Measurements from ENCODE around the gene MT2A. TPM values are rescaled to one million over a fixed set of nuclear protein-coding genes. Genes with fewer than 3 reads are reported as not detected.
"Not testable (repeated sequence)": the region's sequence is repeated elsewhere in the genome, so short reads cannot be mapped to it uniquely, and the experiment has no call there.

Gene MT2A
- total RNA-seq: 100 to 1,000 TPM in 3 of 8 experiments, 10 to 100 TPM in 2, 1 to 10 TPM in 3; 4.5 to 313 (median 43.5) TPM

DNA sequence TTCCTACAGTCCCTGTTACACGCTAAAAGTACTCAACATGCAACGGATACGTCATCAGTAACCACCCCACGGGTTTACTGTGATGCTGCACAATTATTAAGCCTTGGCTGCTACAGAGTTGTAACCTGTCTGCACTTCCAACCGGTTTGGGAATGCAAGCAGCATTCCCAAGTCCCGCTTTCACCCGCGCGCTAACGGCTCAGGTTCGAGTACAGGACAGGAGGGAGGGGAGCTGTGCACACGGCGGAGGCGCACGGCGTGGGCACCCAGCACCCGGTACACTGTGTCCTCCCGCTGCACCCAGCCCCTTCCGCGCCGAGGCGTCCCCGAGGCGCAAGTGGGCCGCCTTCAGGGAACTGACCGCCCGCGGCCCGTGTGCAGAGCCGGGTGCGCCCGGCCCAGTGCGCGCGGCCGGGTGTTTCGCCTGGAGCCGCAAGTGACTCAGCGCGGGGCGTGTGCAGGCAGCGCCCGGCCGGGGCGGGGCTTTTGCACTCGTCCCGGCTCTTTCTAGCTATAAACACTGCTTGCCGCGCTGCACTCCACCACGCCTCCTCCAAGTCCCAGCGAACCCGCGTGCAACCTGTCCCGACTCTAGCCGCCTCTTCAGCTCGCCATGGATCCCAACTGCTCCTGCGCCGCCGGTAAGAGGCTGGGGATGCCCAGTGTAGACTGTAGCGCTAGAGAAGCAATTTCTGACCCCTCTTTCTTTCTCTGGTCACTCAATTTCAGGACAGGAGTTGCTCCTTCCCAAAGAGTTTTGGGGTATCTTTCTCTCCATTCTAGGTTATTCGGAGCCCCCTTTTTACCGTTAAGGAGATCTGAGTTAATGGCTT is at the start of gene MT2A:
Gene MT2A, plus strand, starts transcription at position 542 of the 833 bp plus-strand sequence. Its CDS starts 72 bp downstream, at position 614.
- ATAC-seq (replicated peaks in 6 of 8): peak; percentile 52 to 98 (median 95)
- H3K4me3 ChIP-seq: peak within 1 kb of the TSS; percentile 20 to 37 (median 26)
- WGBS, 10 experiments: 0 to 77% (median 20%) methylated on average over 3 to 27 of the region's 62 CpGs; no CpG with 5 or more reads in 1 of the 10 experiments
- H3K4me1 ChIP-seq (replicated peaks in 1 of 2): peaks cover 11 to 16% of the 10 kb centered on the region in 2 donors
- H3K27ac ChIP-seq: no peak within 1 kb of the TSS
- in situ Hi-C loops (cut with MboI; ENCODE audit: low pct_unique_long_range_greater_than_20kb in 2 of 9, low sequenced_read_pairs in 9 of 9, unreplicated experiment in 9 of 9): no loop called here

DNA sequence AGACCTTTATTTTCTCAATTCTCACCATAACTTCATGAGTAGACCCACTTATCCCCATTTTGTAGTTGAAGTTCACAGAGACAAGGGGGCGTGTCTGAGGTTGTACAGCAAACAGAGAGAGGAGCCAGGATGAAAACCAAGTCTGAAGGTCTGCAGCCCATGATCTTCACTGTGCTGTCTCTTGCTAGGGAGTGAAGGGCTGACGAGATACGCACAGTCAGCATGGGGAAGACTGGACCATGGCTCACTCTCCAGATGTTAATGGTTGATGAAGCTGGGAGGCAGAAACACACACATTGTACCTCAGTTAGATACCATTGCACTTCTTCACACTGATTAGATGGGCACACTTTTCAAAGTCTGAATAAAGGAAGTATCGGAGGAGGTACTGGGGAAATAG is 49.3 kb upstream of the MT2A start:
- Histone ChIP-seq H3K4me3 (no peak overlapping the region), H3K4me1 (replicated peaks in 1 of 2) (no peaks in the 10 kb centered on the region), H3K27ac (no peak overlapping the region)
- in situ Hi-C loops (cut with MboI; ENCODE audit: low pct_unique_long_range_greater_than_20kb in 2 of 9, low sequenced_read_pairs in 9 of 9, unreplicated experiment in 9 of 9): no loop called here
- ATAC-seq (replicated peaks in 6 of 8): no peak
- WGBS, 10 experiments: 55 to 100% (median 80%) methylated on average over 1 to 4 of the region's 4 CpGs; no CpG with 5 or more reads in 1 of the 10 experiments

DNA sequence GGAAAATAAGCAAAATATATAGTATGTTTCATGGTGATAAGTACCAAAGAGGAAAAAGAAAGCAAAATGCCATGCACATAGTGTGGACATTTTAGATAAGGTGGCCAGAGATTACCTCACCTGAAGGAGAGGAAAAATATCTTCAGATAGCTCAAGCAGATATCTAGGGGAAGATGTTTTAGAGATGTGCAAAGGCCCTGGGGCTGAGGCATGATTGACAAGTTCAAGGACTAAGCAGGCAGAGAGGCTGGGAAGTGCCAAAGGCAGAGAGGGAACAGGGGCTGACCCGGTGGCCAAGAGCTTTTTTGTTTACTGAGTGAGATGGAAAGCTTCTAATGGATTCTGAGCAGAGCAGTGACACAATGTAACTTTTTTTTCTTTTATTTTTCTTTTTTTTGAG is 47.9 kb upstream of the MT2A start:
- Histone ChIP-seq H3K27ac (no peak overlapping the region), H3K4me1 (replicated peaks in 1 of 2) (no peaks in the 10 kb centered on the region), H3K4me3 (no peak overlapping the region)
- WGBS, 10 experiments: 20 to 100% (median 63%) methylated on average over 1 of the region's 1 CpG; no CpG with 5 or more reads in 6 of the 10 experiments
- ATAC-seq (replicated peaks in 6 of 8): no peak
- in situ Hi-C loops (cut with MboI; ENCODE audit: low pct_unique_long_range_greater_than_20kb in 2 of 9, low sequenced_read_pairs in 9 of 9, unreplicated experiment in 9 of 9): no loop called here

DNA sequence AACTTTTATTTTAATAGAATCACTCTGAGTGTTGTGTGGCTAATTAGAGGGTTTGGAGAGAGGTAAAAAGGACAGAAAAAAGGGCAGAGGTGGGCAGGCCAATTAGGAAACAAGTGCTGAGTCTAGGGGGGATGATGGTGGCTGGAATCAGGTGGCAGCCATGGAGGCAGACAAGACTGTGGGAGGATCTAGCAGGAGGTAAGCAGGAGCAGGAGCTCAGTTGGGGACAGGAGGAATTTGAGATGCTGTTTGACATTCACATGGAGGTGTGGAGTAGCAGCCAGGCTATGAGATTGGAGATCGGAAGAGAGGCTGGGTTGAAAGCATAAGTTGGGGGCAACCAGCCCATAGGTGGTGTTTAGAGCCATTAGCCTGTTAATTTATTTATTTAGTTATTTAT is 47.3 kb upstream of the MT2A start:
- no peak for ATAC-seq (replicated peaks in 6 of 8)
- 38 to 100% (median 80%) methylated on average over 1 of the region's 1 CpG; no CpG with 5 or more reads in 5 of the 10 experiments for WGBS, 10 experiments

DNA sequence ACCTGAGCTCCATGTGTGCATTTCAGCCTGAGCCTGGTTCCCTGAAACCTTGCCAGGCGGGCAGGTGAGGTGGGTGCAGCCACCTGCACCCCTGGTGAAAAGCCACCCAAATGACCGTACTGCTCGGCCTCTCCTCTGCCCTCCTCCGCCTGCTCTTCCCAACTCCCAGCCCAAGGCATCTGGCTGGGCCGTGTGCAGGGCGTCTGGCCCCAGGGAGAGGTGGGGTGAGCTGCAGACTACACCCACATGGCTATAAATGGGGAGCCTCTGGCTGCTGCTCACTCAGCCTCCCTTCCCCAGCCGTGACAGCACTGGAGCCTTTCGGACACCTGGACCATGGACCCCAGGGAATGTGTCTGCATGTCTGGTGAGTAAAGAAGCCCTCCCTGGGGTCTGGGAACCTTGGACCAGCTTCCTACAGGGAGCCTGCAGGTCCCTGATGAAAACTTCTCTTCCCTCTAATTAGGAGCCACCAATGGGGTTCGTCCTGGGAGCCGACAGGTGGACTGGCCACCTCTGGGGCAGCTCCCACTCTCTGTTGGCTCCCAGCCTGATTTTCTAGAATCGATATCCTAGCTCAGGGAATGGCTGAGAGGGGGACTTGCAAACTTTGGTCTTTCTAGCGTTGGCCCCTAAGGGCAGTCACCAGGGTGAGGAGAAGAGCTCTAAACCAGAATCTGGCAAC is 43.4 kb upstream of the MT2A start, which contains the start of gene MT4:
Gene MT4, plus strand, starts transcription at position 281 of the 685 bp plus-strand sequence. Its CDS starts 56 bp downstream, at position 337.
- in situ Hi-C loops (cut with MboI; ENCODE audit: low pct_unique_long_range_greater_than_20kb in 2 of 9, low sequenced_read_pairs in 9 of 9, unreplicated experiment in 9 of 9): no loop called here
- peak in 2 of 8 experiments; percentile 78 to 96 for ATAC-seq (replicated peaks in 6 of 8)

More for the DNA sequence above, 47.3 kb upstream of the MT2A start:
- Histone ChIP-seq H3K27ac (no peak overlapping the region), H3K4me1 (replicated peaks in 1 of 2) (no peaks in the 10 kb centered on the region), H3K4me3 (no peak overlapping the region)
- in situ Hi-C loops (cut with MboI; ENCODE audit: low pct_unique_long_range_greater_than_20kb in 2 of 9, low sequenced_read_pairs in 9 of 9, unreplicated experiment in 9 of 9): no loop called here

DNA sequence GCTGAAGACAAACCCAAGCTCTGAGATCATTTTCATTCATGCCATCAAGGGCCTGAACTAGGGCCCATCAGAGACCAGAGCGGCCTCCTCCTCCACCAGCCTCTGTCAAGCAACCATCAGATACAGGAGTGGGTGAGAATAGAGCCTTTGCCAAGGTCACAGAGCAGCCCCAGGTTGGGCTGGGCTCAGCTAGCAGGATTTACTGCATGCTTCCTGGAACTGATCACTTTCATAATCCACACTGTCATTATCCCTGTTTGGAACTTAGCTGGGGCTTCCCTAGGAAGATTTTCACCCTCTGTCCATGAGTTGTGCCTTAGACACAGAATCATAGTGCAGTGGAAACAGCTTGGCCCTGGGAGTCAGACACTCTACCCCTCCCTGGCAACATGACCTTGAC is 38.4 kb upstream of the MT2A start:
- in situ Hi-C loops (cut with MboI; ENCODE audit: low pct_unique_long_range_greater_than_20kb in 2 of 9, low sequenced_read_pairs in 9 of 9, unreplicated experiment in 9 of 9): loop anchor here in 1 of 9 experiments (10.0 kb wide), 1 partner anchor 125 kb away; no protein-coding TSS in a partner anchor
- 57 to 83% methylated on average over 1 of the region's 1 CpG; no CpG with 5 or more reads in 8 of the 10 experiments for WGBS, 10 experiments
- H3K27ac ChIP-seq: no peak overlapping the region
- no peak overlapping the region for H3K4me3 ChIP-seq
- H3K4me1 ChIP-seq (replicated peaks in 1 of 2): no peaks in the 10 kb centered on the region
- ATAC-seq (replicated peaks in 6 of 8): peak in 1 of 8 experiments; percentile 48

More for the DNA sequence above, 43.4 kb upstream of the MT2A start, which contains the start of gene MT4:
- Histone ChIP-seq H3K4me3 (no peak within 1 kb of the TSS), H3K4me1 (replicated peaks in 1 of 2) (no peaks in the 10 kb centered on the region), H3K27ac (no peak within 1 kb of the TSS)
- WGBS, 10 experiments: 50 to 70% (median 61%) methylated on average over 2 to 5 of the region's 12 CpGs; no CpG with 5 or more reads in 6 of the 10 experiments

DNA sequence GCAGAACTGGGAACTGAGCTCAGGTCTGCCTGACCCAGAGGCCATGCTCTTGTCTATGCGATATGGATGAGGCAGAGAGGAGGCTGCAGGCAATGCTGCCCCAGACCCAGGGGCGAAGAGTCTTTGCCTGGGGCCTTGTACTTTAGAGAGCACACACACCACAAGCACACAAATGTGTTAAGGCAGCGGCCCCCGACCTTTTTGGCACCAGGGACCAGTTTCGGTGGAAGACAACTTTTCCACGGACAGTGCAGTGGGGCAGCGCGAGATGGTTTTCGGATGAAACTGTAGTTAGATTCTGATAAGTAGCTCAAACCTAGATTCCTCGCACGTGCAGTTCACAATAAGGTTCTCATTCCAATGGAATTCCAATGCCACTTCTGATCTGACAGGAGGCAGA is 36.9 kb upstream of the MT2A start:
- WGBS, 10 experiments: 73 to 100% (median 86%) methylated on average over 2 to 10 of the region's 11 CpGs; no CpG with 5 or more reads in 2 of the 10 experiments
- no peak for ATAC-seq (replicated peaks in 6 of 8)
- H3K4me1 ChIP-seq (replicated peaks in 1 of 2): no peaks in the 10 kb centered on the region

DNA sequence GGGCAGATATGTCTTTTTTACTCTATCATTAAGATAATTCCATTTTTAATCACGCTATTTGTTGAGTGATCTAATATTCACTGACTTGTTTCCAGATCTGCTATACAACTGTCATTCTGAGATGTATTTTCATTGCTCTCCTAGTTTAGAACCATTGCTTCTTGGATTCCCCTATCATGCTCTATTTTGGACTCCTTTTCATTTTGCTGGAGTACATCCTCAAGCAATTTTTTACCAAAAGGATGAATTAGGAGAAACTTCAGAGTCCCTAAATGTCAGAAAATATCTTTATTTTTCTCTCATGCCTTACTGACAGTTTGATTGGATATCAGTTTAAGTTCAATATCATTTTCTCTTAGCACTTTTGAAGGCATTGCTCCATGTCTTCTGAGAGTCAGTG is 33.8 kb upstream of the MT2A start:
- WGBS, 10 experiments: 0 to 86% (median 34%) methylated on average over 1 of the region's 1 CpG; no CpG with 5 or more reads in 2 of the 10 experiments

More for the DNA sequence above, 36.9 kb upstream of the MT2A start:
- Histone ChIP-seq H3K27ac (no peak overlapping the region), H3K4me3 (no peak overlapping the region)
- in situ Hi-C loops (cut with MboI; ENCODE audit: low pct_unique_long_range_greater_than_20kb in 2 of 9, low sequenced_read_pairs in 9 of 9, unreplicated experiment in 9 of 9): loop anchor here in 1 of 9 experiments (10.0 kb wide), 1 partner anchor 123 kb away; no protein-coding TSS in a partner anchor

DNA sequence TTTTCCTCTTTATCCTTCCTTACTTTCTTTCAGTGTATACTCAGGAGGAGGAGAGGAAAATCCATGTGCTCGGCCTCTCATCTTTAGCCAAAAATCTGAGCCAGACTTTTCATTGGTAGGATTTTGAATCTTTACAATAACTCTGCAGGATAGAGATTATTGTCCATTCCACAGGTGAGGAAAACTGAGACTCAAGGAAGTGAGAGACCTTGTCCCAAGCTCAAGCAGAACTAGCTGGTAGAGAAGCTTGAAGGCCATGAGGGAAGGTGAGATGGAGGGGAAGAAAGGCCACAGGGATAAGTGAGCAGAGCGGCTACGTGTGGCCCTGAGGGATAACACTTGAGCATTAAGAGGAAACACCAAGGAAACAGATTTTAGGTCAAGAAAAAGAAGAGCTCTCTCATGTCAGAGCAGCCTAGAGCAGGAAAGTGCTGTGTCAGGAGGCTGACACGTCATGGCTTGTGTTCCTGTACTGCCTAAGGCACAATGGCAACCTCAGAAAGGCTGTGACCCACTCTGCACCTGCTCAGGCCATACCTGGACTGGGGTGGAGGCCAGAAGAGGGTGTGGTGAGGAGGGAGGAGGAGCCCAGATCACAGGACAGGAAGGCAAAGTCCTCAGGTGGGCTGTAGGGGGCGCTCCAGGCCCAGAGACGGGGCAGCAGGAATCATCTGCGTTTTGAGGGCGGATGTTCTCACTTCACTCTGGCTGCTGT is 31.6 kb upstream of the MT2A start:
- peak in 4 of 8 experiments; percentile 17 to 99 (median 98) for ATAC-seq (replicated peaks in 6 of 8)
- in situ Hi-C loops (cut with MboI; ENCODE audit: low pct_unique_long_range_greater_than_20kb in 2 of 9, low sequenced_read_pairs in 9 of 9, unreplicated experiment in 9 of 9): loop anchor here in 1 of 9 experiments (10.0 kb wide), 1 partner anchor 118 kb away; no protein-coding TSS in a partner anchor
- no peaks in the 10 kb centered on the region for H3K4me1 ChIP-seq (replicated peaks in 1 of 2)
- WGBS, 10 experiments: 15 to 83% (median 49%) methylated on average over 1 to 8 of the region's 8 CpGs; no CpG with 5 or more reads in 1 of the 10 experiments
- H3K4me3 ChIP-seq: no peak overlapping the region
- no peak overlapping the region for H3K27ac ChIP-seq

More for the DNA sequence above, 33.8 kb upstream of the MT2A start:
- Histone ChIP-seq H3K4me1 (replicated peaks in 1 of 2) (no peaks in the 10 kb centered on the region), H3K4me3 (no peak overlapping the region), H3K27ac (no peak overlapping the region)
- in situ Hi-C loops (cut with MboI; ENCODE audit: low pct_unique_long_range_greater_than_20kb in 2 of 9, low sequenced_read_pairs in 9 of 9, unreplicated experiment in 9 of 9): loop anchor here in 1 of 9 experiments (10.0 kb wide), 1 partner anchor 120 kb away; no protein-coding TSS in a partner anchor
- no peak for ATAC-seq (replicated peaks in 6 of 8)

DNA sequence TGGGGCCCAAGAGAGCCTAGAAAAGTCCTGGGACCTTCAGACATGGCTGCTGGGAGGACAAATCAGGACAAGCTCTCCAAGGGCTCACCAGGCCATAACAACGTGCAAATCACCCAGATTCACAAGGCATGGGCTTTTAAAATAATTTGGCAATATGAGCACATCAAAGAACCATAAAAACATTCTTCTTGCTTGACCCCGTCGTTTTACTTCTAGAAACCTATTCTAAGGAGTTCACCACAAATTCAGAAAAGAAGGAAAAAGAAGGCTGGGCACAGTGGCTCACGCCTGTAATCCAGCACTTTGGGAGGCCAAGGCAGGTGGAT is 31.1 kb upstream of the MT2A start:
- ATAC-seq (replicated peaks in 6 of 8): no peak
- Histone ChIP-seq H3K4me1 (replicated peaks in 1 of 2) (no peaks in the 10 kb centered on the region), H3K27ac (no peak overlapping the region), H3K4me3 (no peak overlapping the region)
- 53 to 100% (median 89%) methylated on average over 1 to 4 of the region's 4 CpGs; no CpG with 5 or more reads in 2 of the 10 experiments for WGBS, 10 experiments
- in situ Hi-C loops (cut with MboI; ENCODE audit: low pct_unique_long_range_greater_than_20kb in 2 of 9, low sequenced_read_pairs in 9 of 9, unreplicated experiment in 9 of 9): loop anchor here in 1 of 9 experiments (10.0 kb wide), 1 partner anchor 118 kb away; no protein-coding TSS in a partner anchor

DNA sequence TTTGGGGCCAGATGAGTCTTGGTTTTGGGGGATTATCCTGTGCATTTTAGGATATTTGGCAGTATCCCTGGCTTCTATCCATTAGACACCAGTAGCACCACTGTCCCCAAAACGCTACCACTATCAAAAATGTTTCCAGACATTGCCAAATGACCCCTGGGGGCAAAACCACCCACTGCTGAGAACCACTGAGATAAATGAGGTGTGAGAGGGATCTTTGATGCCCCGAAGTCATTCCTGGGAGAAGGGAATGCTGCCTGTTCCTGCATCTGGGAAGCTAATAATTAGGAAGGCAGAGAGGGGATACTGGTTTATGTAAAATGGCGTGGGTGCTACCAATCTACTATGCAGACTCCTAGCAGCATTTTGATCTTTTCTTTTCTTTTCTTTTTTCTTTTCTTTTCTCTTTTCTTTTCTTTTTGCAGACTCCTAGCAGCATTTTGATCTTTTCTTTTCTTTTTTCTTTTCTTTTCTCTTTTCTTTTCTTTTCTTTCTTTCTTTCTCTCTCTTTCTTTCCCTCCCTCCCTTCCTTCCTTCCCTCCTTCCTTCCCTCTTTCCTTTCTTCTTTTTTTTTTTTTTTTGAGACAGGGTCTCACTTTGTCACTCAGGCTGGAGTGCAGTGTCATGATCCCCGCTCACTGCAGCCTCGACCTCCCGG is 27.9 kb upstream of the MT2A start:
- no peaks in the 10 kb centered on the region for H3K4me1 ChIP-seq (replicated peaks in 1 of 2)
- in situ Hi-C loops (cut with MboI; ENCODE audit: low pct_unique_long_range_greater_than_20kb in 2 of 9, low sequenced_read_pairs in 9 of 9, unreplicated experiment in 9 of 9): no loop called here
- no peak overlapping the region for H3K27ac ChIP-seq
- no peak overlapping the region for H3K4me3 ChIP-seq
- ATAC-seq (replicated peaks in 6 of 8): no peak
- 28 to 80% (median 62%) methylated on average over 1 to 6 of the region's 6 CpGs; no CpG with 5 or more reads in 1 of the 10 experiments for WGBS, 10 experiments

DNA sequence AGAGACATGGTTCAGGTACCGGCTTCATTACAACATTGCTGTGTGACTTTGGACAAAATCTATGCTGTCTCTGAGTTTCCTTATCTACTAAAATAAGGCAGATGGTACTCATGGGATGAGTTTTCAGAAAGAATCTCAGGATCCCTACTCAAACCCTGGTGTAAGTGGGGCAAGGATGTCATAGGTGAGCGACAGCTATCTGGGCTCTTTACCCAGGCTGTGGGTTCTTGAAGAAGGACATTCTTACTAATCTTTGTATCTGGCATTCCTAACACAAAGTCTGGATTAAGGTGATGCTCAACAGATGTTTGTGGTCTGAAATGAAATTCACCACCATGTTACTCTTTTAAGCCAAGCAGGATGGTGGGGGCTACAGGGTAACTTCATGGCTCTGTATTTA is 25.5 kb upstream of the MT2A start:
- H3K27ac ChIP-seq: not testable (repeated sequence)

More for the DNA sequence above, 25.5 kb upstream of the MT2A start:
- H3K4me1 ChIP-seq (replicated peaks in 1 of 2); in situ Hi-C loops (cut with MboI; ENCODE audit: low pct_unique_long_range_greater_than_20kb in 2 of 9, low sequenced_read_pairs in 9 of 9, unreplicated experiment in 9 of 9); H3K4me3 ChIP-seq; ATAC-seq (replicated peaks in 6 of 8): not testable (repeated sequence)
- WGBS, 10 experiments: 86 to 100% (median 100%) methylated on average over 1 of the region's 2 CpGs; no CpG with 5 or more reads in 4 of the 10 experiments
